ENCODE results near the gene USF2.
A peak's percentile ranks its signal among the peaks of the same experiment; 100 is the strongest.

The USF2 gene

DNA sequence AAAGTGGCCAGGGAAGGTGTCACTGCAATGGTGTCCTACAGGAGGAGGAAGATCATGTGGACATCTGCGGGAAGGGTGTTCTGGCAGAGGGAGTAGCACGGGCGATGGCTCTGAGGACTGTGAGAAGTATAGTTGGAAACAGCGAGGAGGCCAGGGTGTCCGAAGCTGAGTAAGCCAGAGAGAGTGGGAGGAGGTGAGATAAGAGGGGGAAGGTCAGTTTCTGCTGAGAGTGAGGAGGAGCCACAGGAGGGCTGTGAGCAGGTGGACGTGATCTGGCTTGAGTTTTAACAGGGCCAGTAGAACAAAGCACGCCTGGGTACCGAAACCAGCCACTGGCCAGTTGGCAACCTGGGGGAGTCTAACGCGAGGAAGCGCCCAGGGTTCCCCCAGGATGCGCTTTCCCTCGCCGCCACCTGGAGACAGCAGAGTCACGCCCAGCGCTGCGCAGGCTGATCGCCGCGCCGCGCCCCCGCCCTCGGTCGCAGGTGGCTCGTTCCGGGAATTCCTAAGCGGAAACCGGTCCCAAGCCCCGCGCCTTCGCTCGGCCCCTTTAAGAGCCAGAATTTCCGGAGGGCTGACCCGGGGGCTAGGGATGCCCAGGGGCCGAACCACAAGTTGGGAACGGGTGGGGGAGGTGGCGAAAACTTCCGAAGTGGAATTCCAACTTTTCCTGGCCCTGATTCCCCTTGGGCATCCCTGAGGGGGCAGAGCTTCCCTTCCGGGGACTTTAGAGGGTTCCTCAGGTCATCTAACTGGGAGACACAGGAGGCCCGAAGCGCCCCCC, 21.0 kb upstream of the USF2 start:
- Histone ChIP-seq H3K9ac (ENCODE audit: low read length) (no peak overlapping the region), H3K9me3 (ENCODE audit: control insufficient read depth, low read length) (peaks cover 10% of the 10 kb centered on the region), H3K79me1 (replicated peaks; ENCODE audit: low read length, poor library complexity, severe bottlenecking) (no peaks in the 10 kb centered on the region), H3K14ac (ENCODE audit: low read length in 2 of 2) (no peak overlapping the region), H3K4me3 (ENCODE audit: insufficient read depth in 1 of 2, low read depth in 1 of 2, low read length in 2 of 2) (peak overlapping the region in 1 of 2 experiments; percentile 49), H4K91ac (ENCODE audit: low read length) (no peak overlapping the region), H3K4ac (ENCODE audit: low read depth in 1 of 2, low read length in 2 of 2) (no peak overlapping the region), H3K23ac (ENCODE audit: low read length in 2 of 2) (peak overlapping the region in 1 of 2 experiments; percentile 42), H3K36me3 (ENCODE audit: control insufficient read depth in 1 of 2, insufficient read depth in 2 of 2, low read depth in 1 of 2, low read length in 2 of 2) (no peaks in the 10 kb centered on the region), H2BK12ac (ENCODE audit: low read length in 2 of 2) (no peak overlapping the region), H2AFZ (ENCODE audit: low read depth, low read length) (no peak overlapping the region), H2BK5ac (ENCODE audit: low read depth, low read length, poor library complexity, severe bottlenecking) (no peak overlapping the region), H2AK5ac (ENCODE audit: low read length, severe bottlenecking) (no peak overlapping the region), H3K4me2 (ENCODE audit: low read length, poor library complexity, severe bottlenecking) (no peak overlapping the region), H2BK15ac (ENCODE audit: low read depth, poor library complexity, severe bottlenecking) (no peak overlapping the region), H3K18ac (ENCODE audit: low read depth in 1 of 2, low read length in 2 of 2) (no peak overlapping the region), H3K27ac (ENCODE audit: low read length, poor library complexity, severe bottlenecking) (no peak overlapping the region), H3K27me3 (ENCODE audit: control insufficient read depth in 1 of 2, insufficient read depth in 1 of 2, low read length in 2 of 2) (peaks cover 45 to 61% of the 10 kb centered on the region in 2 experiments), H3K4me1 (ENCODE audit: control insufficient read depth, insufficient read depth, low read depth, low read length) (peaks cover 17% of the 10 kb centered on the region), H4K8ac (ENCODE audit: low read length) (no peak overlapping the region), H2BK120ac (ENCODE audit: low read depth, low read length) (no peak overlapping the region)
- DNase-seq: no peak
- 2% methylated on average over 41 of the region's 42 CpGs for WGBS

DNA sequence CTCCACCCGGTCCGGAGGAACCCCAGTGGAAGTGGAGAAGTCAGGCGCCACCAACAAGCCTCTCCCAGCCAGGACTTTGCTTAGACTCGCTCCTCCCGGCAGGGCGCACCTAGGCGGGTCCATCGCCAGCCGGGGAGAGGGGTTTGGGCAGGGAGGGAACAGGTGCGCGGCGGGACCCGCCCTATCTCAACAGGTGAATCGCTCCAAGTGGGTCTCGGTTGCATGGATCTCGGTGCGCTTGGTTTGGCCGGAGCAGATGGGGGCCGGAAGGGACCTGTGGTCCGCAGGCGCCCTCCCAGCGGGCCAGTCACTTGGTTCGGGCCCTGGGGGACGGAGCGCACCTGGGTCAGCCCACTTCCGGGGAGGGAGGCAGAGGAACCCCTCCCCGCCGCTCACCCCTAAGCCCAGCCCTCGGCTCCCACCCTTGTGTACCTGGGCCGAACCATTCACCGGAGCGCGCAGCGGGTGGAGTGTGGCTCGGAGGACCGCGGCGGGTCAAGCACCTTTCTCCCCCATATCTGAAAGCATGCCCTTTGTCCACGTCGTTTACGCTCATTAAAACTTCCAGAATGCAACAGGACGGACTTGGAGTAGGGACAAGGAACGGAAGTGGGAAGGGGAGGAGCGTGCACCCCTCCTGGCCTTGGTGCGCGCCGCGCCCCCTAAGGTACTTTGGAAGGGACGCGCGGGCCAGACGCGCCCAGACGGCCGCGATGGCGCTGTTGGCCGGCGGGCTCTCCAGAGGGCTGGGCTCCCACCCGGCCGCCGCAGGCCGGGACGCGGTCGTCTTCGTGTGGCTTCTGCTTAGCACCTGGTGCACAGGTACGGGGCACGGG, 20.2 kb upstream of the USF2 start, which contains the start of gene LSR:
Gene LSR, plus strand, starts transcription at position 693 of the 836 bp plus-strand sequence. Its CDS starts 21 bp downstream, at position 714.
- Histone ChIP-seq H2AFZ (ENCODE audit: low read depth, low read length) (no peak within 1 kb of the TSS), H3K4me3 (ENCODE audit: insufficient read depth in 1 of 2, low read depth in 1 of 2, low read length in 2 of 2) (peak within 1 kb of the TSS in 1 of 2 experiments; percentile 49), H3K9ac (ENCODE audit: low read length) (no peak within 1 kb of the TSS), H3K36me3 (ENCODE audit: control insufficient read depth in 1 of 2, insufficient read depth in 2 of 2, low read depth in 1 of 2, low read length in 2 of 2) (no peaks in the 10 kb centered on the region), H4K8ac (ENCODE audit: low read length) (no peak within 1 kb of the TSS), H3K14ac (ENCODE audit: low read length in 2 of 2) (no peak within 1 kb of the TSS), H2BK15ac (ENCODE audit: low read depth, poor library complexity, severe bottlenecking) (no peak within 1 kb of the TSS), H2BK120ac (ENCODE audit: low read depth, low read length) (no peak within 1 kb of the TSS), H3K4me2 (ENCODE audit: low read length, poor library complexity, severe bottlenecking) (peak within 1 kb of the TSS; percentile 11), H3K4ac (ENCODE audit: low read depth in 1 of 2, low read length in 2 of 2) (no peak within 1 kb of the TSS), H3K27me3 (ENCODE audit: control insufficient read depth in 1 of 2, insufficient read depth in 1 of 2, low read length in 2 of 2) (peaks cover 45 to 63% of the 10 kb centered on the region in 2 experiments), H3K9me3 (ENCODE audit: control insufficient read depth, low read length) (peaks cover 10% of the 10 kb centered on the region), H3K18ac (ENCODE audit: low read depth in 1 of 2, low read length in 2 of 2) (no peak within 1 kb of the TSS), H3K23ac (ENCODE audit: low read length in 2 of 2) (peak within 1 kb of the TSS in 1 of 2 experiments; percentile 10), H4K91ac (ENCODE audit: low read length) (no peak within 1 kb of the TSS), H2AK5ac (ENCODE audit: low read length, severe bottlenecking) (no peak within 1 kb of the TSS), H3K27ac (ENCODE audit: low read length, poor library complexity, severe bottlenecking) (no peak within 1 kb of the TSS), H3K4me1 (ENCODE audit: control insufficient read depth, insufficient read depth, low read depth, low read length) (peaks cover 17% of the 10 kb centered on the region), H3K79me1 (replicated peaks; ENCODE audit: low read length, poor library complexity, severe bottlenecking) (no peaks in the 10 kb centered on the region), H2BK12ac (ENCODE audit: low read length in 2 of 2) (no peak within 1 kb of the TSS), H2BK5ac (ENCODE audit: low read depth, low read length, poor library complexity, severe bottlenecking) (no peak within 1 kb of the TSS)
- DNase-seq: no peak
- WGBS: under 1% methylated on average over 65 of the region's 69 CpGs

DNA sequence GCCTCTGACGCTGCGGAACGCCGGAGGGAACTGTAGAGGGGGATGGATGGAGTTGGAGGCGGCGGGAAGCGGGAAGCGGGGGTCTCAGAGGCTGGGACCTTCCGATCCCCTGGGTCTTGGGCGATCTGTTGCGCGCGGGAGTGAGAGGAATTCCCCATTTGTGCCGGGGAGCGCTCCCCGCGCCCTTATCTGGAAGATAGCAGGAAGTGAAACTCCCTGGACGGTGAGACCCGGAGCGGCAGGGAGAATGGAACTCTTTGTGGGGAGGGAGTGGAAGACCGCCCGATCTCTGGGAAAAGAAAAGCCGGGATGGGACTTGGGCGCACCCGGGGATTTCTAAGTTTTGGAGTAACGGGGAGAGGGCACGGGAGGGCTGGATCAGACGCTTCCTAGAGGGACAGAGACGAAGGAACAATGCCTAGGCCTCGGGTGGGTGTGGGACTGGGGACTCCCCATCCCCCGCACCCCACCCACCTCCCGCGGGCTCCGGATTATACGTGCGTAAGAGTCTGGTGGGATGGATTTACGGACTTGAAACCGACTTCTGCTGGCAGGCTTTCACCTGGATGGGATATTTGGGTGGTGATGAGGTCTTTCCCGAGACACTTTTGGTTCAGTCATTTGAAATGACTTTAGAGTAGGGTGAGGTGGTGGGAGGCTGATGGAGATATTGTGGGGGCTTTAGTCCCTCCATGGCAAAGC, 19.5 kb upstream of the USF2 start:
- Histone ChIP-seq H3K36me3 (ENCODE audit: control insufficient read depth in 1 of 2, insufficient read depth in 2 of 2, low read depth in 1 of 2, low read length in 2 of 2) (no peaks in the 10 kb centered on the region), H2AFZ (ENCODE audit: low read depth, low read length) (no peak overlapping the region), H3K14ac (ENCODE audit: low read length in 2 of 2) (no peak overlapping the region), H2BK12ac (ENCODE audit: low read length in 2 of 2) (no peak overlapping the region), H2BK120ac (ENCODE audit: low read depth, low read length) (no peak overlapping the region), H2AK5ac (ENCODE audit: low read length, severe bottlenecking) (no peak overlapping the region), H3K79me1 (replicated peaks; ENCODE audit: low read length, poor library complexity, severe bottlenecking) (no peaks in the 10 kb centered on the region), H3K4me3 (ENCODE audit: insufficient read depth in 1 of 2, low read depth in 1 of 2, low read length in 2 of 2) (no peak overlapping the region), H4K8ac (ENCODE audit: low read length) (no peak overlapping the region), H3K9ac (ENCODE audit: low read length) (no peak overlapping the region), H3K9me3 (ENCODE audit: control insufficient read depth, low read length) (peaks cover 10% of the 10 kb centered on the region), H3K18ac (ENCODE audit: low read depth in 1 of 2, low read length in 2 of 2) (no peak overlapping the region), H3K27ac (ENCODE audit: low read length, poor library complexity, severe bottlenecking) (no peak overlapping the region), H3K4ac (ENCODE audit: low read depth in 1 of 2, low read length in 2 of 2) (no peak overlapping the region), H4K91ac (ENCODE audit: low read length) (no peak overlapping the region), H3K4me1 (ENCODE audit: control insufficient read depth, insufficient read depth, low read depth, low read length) (peaks cover 19% of the 10 kb centered on the region), H3K23ac (ENCODE audit: low read length in 2 of 2) (no peak overlapping the region), H2BK5ac (ENCODE audit: low read depth, low read length, poor library complexity, severe bottlenecking) (no peak overlapping the region), H2BK15ac (ENCODE audit: low read depth, poor library complexity, severe bottlenecking) (no peak overlapping the region), H3K27me3 (ENCODE audit: control insufficient read depth in 1 of 2, insufficient read depth in 1 of 2, low read length in 2 of 2) (peaks cover 45 to 63% of the 10 kb centered on the region in 2 experiments), H3K4me2 (ENCODE audit: low read length, poor library complexity, severe bottlenecking) (peak overlapping the region; percentile 11)
- WGBS: 4% methylated on average over 28 of the region's 39 CpGs
- DNase-seq: no peak
